Prostate gland (tissue), 2 donors: ENCODE results near the gene SYT17. TPM values are rescaled to one million over a fixed set of nuclear protein-coding genes. Genes with fewer than 3 reads are reported as not detected.
"Not testable (repeated sequence)": the region's sequence is repeated elsewhere in the genome, so short reads cannot be mapped to it uniquely, and the experiment has no call there.

Experiments used
- DNase-seq: peaks from one replicate; pipeline ENCODE4 v3.0.0-alpha.2; 2019; ENCODE audit warnings: low spot score
- H3K27ac ChIP-seq, 2 donors: fragments of 200-600 bp; sonication (generic); 2 replicates each; pipeline ENCODE4 v1.5.1; 2017 to 2019
- H3K27me3 ChIP-seq: fragments of 200-600 bp; sonication (generic); replicated peaks from 2 replicates; pipeline ENCODE4 v1.5.1; 2019; ENCODE audit not compliant: insufficient read depth
- H3K36me3 ChIP-seq, 2 donors: fragments of 200-600 bp; sonication (generic); 1 replicate in 1 of 2; 2 replicates in 1 of 2; pipeline versions ENCODE4 v1.5.1 to v1.8.1; 2017 to 2019
- H3K4me1 ChIP-seq: fragments of 200-600 bp; sonication (generic); replicated peaks from 2 replicates; pipeline ENCODE4 v1.5.1; 2019
- H3K4me3 ChIP-seq, 2 donors: fragments of 200-600 bp; sonication (generic); 2 replicates each; pipeline ENCODE4 v1.5.1; 2017 to 2019
- H3K9me3 ChIP-seq: fragments of 200-600 bp; sonication (generic); 2 replicates; pipeline ENCODE4 v1.5.1; 2017
- CTCF ChIP-seq, 4 experiments: fragments of 200-600 bp in 2 of 4; fragments of 450-650 bp in 2 of 4; sonication (generic) in 2 of 4; IDR thresholded peaks; 1 replicate in 3 of 4; 2 replicates in 1 of 4; pipeline ENCODE4 v1.5.1; 2016 to 2019; ENCODE audit warnings: antibody characterized with exemption in 4 of 4, mild to moderate bottlenecking in 2 of 4, moderate library complexity in 2 of 4
- POLR2A ChIP-seq: fragments of 450-650 bp; IDR thresholded peaks from one replicate; pipeline ENCODE4 v1.6.1; 2016; ENCODE audit warnings: antibody characterized with exemption, mild to moderate bottlenecking
- POLR2AphosphoS5 ChIP-seq: sonication (generic); formaldehyde crosslinking; IDR thresholded peaks from one replicate; pipeline ENCODE4 v1.6.1; 2017; ENCODE audit warnings: antibody characterized with exemption
- WGBS: methylation state at CpG from one replicate; pipeline ENCODE4 v1.1.5; 2018; 5-methylcytosine and 5-hydroxymethylcytosine counted together
- intact Hi-C: fragments of 100-400 bp; cut with DNase I; formaldehyde crosslinking; loops from one replicate; pipeline ENCODE4 v1.14.2; 2022
- total RNA-seq, 2 donors: library from RNA; depleted of rRNA; stranded (reverse); fragments of >200 nt; gene quantifications; one replicate each; pipeline ENCODE4 v1.1.0, GENCODE V29; 2016

SYT17 gene
- total RNA-seq, 2 donors from 2014 or later = 24.3 to 32.4 TPM

DNA sequence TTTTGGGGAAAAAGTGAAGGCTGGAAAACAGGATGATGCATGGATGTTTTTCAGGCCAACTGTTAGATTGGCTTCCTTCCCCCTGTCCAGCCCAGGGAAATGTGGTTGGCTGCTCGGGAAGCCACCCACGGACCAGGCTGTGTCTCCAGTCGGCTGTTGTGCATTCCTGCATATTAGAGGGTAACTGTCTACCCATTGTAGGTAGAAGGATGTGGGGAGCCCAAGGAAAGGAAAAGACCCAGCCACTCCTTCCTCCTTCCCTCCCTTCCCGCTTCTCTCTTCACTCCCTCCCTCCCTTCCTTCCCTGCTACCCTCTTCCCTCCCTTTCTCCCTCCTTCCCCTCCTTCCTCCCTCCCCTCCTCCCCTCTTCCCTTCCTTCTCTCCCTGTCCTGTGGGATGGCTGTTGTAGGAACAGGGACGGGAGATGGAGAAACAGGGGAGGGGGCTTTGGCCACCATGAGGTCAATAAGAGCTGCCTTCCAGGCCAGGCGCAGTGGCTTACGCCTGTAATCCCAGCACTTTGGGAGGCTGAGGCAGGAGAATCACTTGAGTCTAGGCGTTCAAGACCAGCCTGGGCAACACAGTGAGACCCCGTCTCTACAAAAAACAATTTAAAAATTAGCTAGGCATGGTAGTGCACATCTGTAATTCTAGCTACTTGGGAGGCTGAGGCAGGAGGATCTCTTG lies 16.9 kb downstream of the SYT17 start:
- no peak for DNase-seq
- Histone ChIP-seq H3K4me3 (no peak overlapping the region), H3K27me3 (no peaks in the 10 kb centered on the region), H3K27ac (no peak overlapping the region), H3K4me1 (no peaks in the 10 kb centered on the region), H3K9me3 (no peaks in the 10 kb centered on the region), H3K36me3 (peaks cover 0 to 3% of the 10 kb centered on the region in 2 donors)
- intact Hi-C loops = no loop called here
- TF ChIP-seq POLR2AphosphoS5 (no peak), CTCF (IDR thresholded peaks at IDR 0.05) (no peak), POLR2A (no peak)
- 87% methylated on average over 9 of the region's 9 CpGs for WGBS

DNA sequence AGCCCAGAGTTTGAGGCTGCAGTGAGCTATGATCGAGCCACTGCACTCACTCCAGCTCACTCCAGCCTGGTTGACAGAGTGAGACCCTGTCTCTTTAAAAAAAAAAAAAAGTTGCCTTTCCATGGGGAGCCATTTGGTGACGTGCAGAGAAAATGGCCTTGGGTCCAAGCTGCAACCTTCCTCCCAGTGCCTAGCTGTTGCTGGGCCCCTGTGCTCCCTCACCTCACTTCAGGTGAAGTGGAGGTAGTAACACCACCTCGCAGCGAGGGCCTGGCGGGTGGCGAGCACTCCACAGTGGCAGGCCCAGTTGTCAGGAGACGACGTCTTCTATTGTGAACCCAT lies 17.4 kb downstream of the SYT17 start:
- 92% methylated on average over 8 of the region's 8 CpGs for WGBS

GRCh38 chr16:19186408-19186807 lies 18.4 kb downstream of the SYT17 start:
- WGBS = 80% methylated on average over 6 of the region's 6 CpGs
- H3K4me1 ChIP-seq = no peaks in the 10 kb centered on the region
- H3K4me3 ChIP-seq = no peak overlapping the region
- no peak overlapping the region for H3K27ac ChIP-seq
- H3K27me3 ChIP-seq = no peaks in the 10 kb centered on the region
- no peaks in the 10 kb centered on the region for H3K9me3 ChIP-seq
- peaks cover 0 to 3% of the 10 kb centered on the region in 2 donors for H3K36me3 ChIP-seq
- DNase-seq = no peak
- intact Hi-C loops = no loop called here
- TF ChIP-seq POLR2A = no peak
- TF ChIP-seq POLR2AphosphoS5 = no peak
- TF ChIP-seq CTCF (IDR thresholded peaks at IDR 0.05) = no peak

More for the DNA sequence above, 17.4 kb downstream of the SYT17 start:
- H3K4me1 ChIP-seq = no peaks in the 10 kb centered on the region
- H3K9me3 ChIP-seq = no peaks in the 10 kb centered on the region
- H3K27ac ChIP-seq = no peak overlapping the region
- TF ChIP-seq POLR2A (no peak), CTCF (IDR thresholded peaks at IDR 0.05) (no peak), POLR2AphosphoS5 (no peak)
- H3K27me3 ChIP-seq = no peaks in the 10 kb centered on the region
- no peak for DNase-seq
- H3K4me3 ChIP-seq = no peak overlapping the region
- intact Hi-C loops = no loop called here
- H3K36me3 ChIP-seq = peaks cover 0 to 3% of the 10 kb centered on the region in 2 donors

- H3K4me3 ChIP-seq, H3K36me3 ChIP-seq, intact Hi-C loops, H3K27me3 ChIP-seq, H3K27ac ChIP-seq, H3K4me1 ChIP-seq, DNase-seq, H3K9me3 ChIP-seq: not testable (repeated sequence)
- WGBS = 90% methylated on average over 3 of the region's 3 CpGs
Measured at GRCh38 chr16:19187961-19188360, 19.9 kb downstream of the SYT17 start.

GRCh38 chr16:19188406-19188805 lies 20.4 kb downstream of the SYT17 start:
- 27% methylated on average over 5 of the region's 5 CpGs for WGBS
- H3K36me3 ChIP-seq = no peaks in the 10 kb centered on the region
- H3K27me3 ChIP-seq = no peaks in the 10 kb centered on the region
- H3K4me1 ChIP-seq = no peaks in the 10 kb centered on the region
- H3K27ac ChIP-seq = no peak overlapping the region
- TF ChIP-seq POLR2A (no peak), CTCF (IDR thresholded peaks at IDR 0.05) (no peak), POLR2AphosphoS5 (no peak)
- DNase-seq = no peak
- intact Hi-C loops = no loop called here
- no peaks in the 10 kb centered on the region for H3K9me3 ChIP-seq
- no peak overlapping the region for H3K4me3 ChIP-seq
